Measurements from ENCODE around the gene ZNF384.

The ZNF384 gene

GRCh38 chr12:6618483-6619225 lies 70.5 kb downstream of the ZNF384 start:
- DNase-seq, result no peak

All from activated T-cell treated with anti-CD3 and anti-CD28 coated beads, Interleukin-2, amount 50 U/mL, for 1 hour (primary cell).